NCI-H69 (cell line): Measurements from ENCODE around the gene TSHB.
A peak's percentile ranks its signal among the peaks of the same experiment; 100 is the strongest.
"Not testable (repeated sequence)": the region's sequence is repeated elsewhere in the genome, so short reads cannot be mapped to it uniquely, and the experiment has no call there.

ENCODE experiments used
- DNase-seq: peaks from one replicate; lab custom pipeline; 2025; lab: John Stamatoyannopoulos, UW

The TSHB gene

DNA sequence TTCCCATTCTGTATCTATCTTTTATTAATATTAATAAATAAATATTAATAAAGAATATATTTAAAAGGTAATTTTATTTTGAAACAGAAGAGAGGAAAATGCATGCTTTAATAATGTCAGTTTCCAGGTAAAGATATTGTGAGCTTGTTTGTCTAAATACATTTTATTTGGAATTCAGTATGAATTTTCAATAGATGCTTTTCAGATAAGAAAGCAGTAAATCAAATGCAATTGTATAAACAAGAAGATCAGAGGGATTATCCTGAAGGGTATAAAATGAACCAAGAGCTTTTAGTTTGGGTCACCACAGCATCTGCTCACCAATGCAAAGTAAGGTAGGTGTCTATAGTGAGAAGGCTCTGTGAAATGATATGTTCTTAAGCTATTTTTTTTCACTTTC lies at the start of gene TSHB:
Gene TSHB, plus strand, starts transcription at position 301 of the 400 bp plus-strand sequence. CDS start 3,537 bp downstream, outside the sequence.
- no peak for DNase-seq

DNA sequence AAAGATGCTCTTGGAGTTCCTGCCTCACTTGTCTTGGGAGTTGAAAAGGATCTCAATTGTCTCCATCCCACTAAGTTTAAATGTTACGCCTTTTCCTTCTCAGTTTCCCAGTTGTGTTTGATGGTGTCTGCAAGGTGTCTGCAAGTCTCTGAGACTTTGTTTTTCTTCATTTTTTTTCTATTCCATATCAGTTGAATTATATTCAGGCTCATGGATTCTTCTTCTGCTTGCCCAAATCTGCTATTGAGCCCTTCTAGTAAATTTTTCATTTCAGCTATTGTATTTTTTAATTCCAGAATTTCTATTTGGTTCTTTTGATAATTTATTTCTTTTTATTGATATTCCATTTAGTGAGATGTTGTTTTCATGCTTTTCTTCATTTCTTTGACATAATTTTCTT lies 47.4 kb upstream of the TSHB start:
- no peak for DNase-seq

DNA sequence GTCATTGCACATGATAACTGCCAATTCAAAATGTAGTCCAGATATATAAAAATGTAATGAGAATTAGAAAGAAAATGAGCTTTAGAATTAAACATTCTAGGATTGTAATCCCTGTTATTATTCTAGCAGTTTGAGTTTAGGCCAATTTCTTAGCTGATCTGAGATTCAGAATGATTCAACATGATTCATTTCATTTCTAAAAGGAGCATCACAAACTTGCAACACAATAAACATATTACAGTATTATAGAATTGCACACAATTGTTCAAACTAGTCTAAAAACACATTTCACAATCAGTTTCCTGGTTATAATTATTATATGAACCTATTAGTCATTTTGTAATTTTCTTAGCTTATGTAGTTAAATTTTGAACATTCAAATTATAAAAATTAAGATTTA lies 43.3 kb upstream of the TSHB start:
- DNase-seq = no peak

DNA sequence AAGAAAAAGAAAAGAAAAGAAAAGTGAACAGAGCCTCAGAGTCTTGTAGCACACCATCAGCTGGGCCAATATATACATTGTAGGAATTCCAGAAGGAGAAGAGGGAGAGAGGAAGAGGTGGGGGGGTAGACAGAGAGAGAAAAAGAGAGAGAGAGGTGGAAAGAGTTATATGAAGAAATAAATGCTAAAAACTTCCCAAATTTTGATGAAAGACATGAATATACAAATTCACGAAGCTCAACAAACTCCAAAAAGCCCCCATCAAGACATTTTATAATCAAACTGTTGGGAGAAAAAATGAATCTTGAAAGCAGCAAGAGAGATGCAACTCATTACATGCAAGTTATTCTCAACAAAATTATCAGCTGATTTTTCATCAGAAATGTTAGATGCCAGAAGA lies 41.5 kb upstream of the TSHB start:
- DNase-seq = no peak

DNA sequence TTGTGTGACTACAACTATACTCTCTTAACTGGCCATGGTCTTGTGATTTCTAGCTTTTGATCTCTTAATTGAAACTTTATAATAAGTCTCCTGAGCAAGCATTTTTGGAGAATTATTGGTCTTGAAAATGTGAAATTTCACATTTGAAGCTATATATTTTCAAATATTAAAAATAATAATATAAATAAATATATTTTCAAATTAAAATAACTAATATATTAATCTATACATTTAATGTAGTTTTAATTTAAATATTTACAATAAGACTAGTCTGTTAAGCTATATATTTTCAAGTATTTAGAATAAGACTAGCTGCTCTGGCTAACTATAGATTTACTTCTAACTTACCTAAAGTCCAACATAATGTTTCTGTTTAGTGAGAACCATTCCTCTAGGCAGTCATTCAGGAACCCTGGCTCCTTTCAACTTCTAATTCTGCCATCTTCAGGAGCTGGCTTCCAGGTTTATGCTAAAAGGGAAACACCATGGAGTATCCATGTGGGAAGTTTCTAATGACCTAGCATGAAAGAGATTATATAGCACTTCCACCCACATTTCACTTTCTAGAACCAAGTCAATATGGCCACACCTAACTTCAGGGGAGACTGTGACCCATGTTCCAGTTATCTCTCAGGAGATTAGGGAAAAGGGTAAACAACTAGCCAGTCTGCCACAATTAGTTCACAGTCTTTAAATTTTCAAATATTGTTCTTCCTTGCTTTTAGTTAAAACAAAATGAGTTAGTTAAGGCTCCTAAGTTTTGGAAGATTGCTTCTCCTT lies 31.9 kb upstream of the TSHB start:
- no peak for DNase-seq

DNA sequence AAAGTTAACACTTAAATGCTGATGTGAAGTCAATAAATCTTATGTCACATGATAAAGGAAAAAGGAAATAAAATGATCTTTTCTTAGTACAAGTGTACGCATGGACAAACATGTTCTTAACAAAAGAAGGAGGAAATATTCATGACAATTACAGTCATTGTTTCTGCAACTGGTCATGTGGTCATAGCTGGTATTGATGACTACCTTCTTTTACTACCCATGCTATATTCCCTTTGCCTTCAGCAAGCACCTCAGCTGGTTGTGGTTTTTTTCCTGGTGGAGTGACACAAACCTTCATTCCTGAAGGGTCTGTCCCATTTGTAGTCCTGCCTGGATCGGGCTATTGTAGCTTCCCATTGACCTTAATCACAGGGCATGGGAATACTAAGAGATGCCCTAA lies 23.4 kb upstream of the TSHB start:
- DNase-seq = no peak

DNA sequence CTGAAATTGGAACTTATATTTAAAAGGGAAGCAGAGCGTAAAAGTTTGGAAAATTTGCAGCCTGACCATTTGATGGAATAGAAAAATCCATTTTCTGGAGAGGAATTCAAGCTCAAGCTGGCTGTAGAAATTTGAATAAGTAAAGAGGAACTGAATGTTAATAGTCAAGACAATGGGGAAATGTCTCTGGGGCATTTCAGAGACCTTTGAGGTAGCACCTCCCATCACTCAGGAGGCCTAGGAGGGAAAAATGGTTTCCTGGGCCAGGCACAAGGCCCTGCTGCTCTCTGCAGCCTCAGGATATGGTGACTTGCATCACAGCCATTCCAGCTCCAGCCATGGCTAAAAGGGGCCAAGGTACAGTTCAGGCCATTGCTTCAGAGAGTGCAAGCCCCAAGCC lies 17.6 kb upstream of the TSHB start:
- DNase-seq = no peak

DNA sequence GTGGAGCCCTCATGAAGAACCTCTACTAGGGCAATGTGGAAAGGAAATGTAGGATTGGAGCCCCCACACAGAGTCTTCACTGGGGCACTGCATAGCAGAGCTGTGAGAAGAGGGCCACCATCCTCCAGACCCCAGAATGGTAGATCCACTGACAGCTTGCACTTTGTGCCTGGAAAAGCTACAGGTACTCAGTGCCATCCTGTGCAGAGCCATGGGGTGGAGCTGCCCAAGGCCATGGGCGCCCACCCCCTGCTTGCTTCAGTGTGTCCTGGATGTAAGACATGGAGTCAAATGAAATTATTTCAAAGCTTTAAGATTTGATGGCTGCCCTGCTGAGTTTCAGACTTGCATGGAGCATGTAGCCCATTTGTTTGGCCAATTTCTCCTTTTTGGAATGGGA lies 17.2 kb upstream of the TSHB start:
- no peak for DNase-seq

DNA sequence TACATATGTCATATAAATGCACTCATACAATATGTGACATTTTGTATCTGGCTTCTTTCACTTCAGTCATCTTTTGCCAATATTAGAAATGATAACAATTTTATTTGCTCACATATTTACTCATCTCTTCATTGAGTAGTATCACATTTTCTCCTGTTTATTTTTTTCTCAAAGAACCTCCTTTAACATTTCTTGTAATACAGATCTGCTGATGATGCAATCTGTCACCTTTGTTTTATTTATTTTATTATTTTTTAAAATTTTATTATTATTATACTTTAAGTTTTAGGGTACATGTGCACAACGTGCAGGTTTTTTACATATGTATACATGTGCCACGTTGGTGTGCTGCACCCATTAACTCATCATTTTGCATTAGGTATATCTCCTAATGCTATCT lies 15.8 kb upstream of the TSHB start:
- DNase-seq = no peak

DNA sequence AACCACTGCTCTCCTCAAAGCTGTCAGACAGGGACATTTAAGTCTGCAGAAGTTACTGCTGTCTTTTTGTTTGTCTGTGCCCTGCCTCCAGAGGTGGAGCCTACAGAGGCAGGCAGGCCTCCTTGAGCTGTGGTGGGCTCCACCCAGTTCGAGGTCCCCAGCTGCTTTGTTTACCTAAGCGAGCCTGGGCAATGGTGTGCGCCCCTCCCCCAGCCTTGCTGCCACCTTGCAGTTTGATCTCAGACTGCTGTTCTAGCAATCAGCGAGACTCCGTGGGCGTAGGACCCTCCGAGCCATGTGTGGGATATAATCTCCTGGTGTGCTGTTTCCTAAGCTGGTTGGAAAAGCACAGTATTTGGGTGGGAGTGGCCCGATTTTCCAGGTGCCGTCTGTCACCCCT lies 10.1 kb upstream of the TSHB start:
- DNase-seq = not testable (repeated sequence)

DNA sequence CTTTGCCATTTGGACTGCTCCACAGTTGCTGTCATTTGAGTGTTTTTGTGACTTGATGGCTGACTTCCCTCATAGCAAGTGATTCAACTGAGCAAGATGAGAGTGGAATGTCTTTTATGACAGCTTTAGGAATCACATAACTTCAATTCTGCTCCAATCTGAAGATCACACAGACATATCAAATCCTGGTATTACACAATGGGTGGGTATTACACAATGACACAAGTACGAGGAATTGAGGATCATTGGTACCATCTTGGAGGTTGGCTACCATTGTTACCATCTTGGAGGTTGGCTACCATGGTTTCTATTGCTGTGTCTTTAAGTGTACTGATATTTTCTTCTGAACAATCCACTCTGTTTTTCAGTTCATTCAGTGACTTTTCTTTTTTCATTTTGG lies 8.5 kb upstream of the TSHB start:
- no peak for DNase-seq

DNA sequence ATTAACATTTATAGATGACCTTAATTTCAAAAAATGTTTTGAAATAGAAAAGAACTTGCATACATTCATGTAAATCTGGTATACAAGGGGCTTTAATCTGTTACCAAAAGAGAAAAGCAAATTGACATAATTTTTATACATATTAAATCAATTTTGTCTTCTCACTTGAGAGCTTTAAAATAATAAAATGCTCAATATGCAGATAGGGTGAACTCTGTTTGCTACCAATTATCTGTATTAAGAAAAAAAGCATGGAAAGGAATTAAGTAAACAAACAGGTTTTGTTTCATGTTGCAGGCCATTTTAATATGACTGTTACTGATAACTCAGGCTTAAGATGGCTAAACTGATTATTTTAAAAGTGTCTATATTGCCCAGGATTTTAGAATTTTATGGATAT lies 6.0 kb upstream of the TSHB start:
- no peak for DNase-seq

DNA sequence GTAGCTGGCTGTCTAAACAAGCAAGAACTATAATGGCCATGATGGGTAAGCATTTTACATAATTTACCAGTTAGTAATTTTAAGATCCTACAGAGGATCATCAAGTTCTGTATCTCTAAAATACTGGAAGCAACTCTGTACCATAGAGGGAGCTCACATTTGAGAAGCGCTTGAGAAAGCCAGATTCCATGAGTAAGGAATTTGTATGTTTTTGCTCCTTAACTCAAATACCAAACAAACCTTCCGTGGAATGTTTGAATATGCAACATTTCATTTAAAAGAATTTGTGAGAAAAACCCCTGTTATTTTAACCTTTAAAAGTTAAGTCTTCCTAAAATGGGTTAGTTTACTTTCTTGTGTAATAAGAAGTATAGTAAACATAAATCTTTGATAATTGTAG lies 2.0 kb downstream of the TSHB start:
- no peak for DNase-seq

DNA sequence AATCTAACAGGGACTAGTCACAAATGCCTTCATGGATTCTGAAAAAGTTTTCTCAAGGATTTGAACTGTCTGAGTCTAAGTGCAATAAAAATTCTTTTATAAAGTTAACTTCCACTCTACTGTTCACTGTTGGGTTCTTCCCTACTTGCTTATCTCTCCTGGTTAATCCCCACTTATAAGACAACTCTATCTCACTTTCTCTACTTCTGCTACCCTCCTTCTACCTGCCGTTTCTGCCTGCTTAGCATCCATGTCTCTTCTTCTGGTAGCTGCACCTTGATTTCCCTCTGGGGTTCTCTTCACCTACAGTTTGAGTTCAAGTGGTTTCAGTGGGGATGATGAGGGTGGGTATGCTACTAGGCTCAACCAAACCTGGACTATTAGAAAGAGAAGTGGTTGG lies 6.0 kb downstream of the TSHB start:
- DNase-seq = no peak

DNA sequence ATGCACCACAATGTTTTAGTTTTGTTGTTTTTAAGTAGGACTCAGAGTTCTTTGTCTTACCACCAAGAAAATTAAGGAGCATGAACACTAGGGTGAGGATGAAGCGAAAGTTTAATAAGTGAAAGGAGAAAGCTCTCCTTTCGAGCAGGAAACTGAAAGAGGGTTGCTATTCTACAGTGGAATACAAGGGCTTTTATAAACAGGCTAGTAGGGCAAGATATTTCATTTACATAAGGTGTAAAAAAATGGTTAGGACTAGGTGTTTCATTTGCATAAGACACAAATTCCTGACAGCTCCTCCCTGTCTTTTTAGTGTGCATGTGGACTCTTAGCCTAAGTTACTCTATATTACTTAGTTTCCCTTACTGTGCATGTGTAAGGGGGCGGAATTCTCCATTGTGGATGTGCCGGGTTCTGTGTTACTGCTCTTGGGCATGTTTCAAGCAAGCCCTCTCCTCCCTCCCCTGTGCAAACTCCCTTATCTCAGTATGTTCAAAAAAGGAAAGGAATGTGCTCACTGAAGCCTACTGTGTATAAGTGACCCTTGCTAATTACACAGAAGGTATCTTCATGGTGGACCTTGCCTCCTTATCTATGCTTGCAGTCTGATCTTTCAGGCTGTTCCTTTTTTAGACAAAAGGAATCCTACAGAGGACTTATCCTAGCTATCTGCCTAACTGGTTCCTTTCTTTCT lies 7.3 kb downstream of the TSHB start:
- no peak for DNase-seq

DNA sequence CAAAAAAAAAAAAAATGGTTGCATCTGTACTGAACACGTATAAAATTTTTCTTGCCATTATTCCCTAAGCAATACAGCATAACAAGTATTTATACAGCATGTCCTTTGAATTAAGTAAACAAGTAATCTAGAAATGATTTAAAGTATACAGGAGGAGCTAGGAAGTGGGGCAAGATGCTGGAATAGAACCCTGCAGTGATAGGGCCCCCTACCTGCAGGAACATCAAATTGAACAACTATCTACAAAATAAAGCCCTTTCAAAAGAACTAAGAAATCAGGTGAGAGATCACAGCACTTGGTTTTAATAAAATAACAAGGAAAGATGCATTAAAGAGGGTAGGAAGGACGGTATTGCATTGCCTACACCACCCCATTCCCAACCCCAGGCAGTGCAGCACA lies 10.9 kb downstream of the TSHB start:
- DNase-seq = no peak

DNA sequence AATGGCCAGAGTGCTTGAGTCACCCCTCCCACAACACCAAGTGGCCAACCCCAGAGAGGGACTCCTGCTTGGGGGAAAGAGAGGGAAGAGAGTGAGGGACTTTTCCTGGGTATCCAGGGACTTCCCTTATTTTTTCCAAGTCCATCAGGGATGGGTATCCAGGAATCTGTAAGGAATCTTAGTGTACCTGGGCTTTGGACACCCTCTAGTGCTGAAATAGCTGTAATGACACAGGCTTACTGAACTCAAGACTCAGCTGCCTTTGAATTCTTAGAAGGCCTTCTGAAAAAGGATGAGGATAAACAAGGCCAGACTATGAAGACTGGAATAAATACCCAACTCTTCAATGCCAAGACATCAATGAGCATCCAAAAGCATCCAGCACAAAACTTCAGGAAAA lies 12.0 kb downstream of the TSHB start:
- peak; percentile 0 for DNase-seq

DNA sequence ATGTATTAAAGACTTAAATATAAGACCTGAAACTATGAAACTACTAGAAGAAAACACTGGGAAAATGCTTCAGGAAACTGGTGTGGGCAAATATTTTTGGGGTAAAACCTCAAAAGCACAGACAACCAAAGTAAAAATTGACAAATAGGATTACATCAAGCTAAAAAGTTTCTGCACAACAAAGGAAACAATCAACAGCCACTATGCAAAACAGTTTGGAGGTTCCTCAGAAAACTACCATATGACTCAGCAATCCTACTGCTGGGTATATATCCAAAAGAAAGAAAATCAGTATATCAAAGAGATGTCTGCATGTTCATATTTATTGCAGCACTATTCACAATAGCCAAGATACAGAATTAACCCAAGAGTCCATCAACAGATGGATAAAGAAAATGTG lies 17.1 kb downstream of the TSHB start:
- no peak for DNase-seq

DNA sequence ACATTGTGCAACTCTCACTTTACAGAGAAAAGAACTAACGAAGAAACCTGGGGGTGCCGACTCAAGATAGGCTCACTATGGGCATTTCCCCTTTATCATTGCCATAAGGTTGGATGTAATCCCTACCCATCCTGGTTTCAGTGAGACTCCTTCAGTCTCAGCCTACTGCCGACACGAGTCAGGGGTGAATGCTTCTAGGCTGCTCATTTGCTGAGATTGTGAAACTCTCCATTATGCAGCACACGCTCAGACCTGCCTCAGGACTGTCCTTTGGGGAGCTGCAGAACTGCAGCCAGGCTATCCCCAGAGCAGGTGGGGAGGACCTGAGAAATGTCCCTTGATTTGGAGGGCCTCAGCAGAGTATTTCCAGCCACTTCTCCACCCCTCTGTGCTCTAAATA lies 22.2 kb downstream of the TSHB start:
- no peak for DNase-seq

DNA sequence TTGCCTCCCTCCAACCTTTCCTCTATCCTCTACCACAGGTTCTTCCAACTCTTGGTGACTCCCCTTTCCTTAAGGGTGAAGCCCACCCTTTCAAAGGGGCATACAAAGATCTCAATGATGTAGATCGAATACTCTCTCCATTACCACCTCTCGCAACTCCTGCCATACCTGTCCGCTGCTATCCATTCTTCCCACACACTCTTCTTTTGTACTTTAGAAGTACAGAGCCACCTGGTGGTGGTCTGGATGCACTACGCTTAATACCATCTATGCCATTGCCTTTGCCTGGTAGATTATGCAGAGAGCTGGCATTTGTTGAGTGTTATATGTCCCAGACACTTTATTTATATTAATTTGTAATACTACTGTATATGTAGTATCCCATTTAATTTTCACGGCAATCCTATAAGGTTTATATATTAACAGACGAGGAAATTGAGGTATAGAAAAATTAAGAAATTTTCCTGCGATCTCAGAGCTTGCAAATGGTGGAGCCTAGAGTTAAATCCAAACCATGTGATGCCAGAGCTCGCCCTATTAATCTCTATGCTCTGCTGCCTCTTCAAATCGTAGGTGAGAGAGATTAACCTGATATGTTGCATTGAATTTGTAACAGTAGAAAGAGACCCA lies 22.9 kb downstream of the TSHB start:
- peak; percentile 59 for DNase-seq

DNA sequence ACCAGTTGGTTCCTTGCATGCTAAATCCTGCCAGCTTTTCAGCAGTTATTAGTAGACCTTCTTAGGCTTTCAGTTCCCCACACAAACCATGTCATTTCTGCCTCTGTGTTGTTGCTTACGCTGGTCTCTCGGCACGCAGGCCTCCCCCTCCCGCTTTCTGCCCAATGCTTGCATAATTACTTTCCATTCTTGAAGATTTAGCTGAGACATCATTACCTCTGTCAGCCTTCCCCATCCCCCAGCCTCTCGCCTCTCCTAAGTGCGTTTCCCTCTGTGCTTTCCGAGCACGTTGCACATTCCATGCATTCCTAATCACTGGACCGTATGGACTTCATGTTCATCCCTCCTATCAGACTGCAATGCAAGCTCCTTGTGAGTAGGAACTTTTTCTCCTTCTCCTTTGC lies 26.8 kb downstream of the TSHB start:
- DNase-seq = no peak

DNA sequence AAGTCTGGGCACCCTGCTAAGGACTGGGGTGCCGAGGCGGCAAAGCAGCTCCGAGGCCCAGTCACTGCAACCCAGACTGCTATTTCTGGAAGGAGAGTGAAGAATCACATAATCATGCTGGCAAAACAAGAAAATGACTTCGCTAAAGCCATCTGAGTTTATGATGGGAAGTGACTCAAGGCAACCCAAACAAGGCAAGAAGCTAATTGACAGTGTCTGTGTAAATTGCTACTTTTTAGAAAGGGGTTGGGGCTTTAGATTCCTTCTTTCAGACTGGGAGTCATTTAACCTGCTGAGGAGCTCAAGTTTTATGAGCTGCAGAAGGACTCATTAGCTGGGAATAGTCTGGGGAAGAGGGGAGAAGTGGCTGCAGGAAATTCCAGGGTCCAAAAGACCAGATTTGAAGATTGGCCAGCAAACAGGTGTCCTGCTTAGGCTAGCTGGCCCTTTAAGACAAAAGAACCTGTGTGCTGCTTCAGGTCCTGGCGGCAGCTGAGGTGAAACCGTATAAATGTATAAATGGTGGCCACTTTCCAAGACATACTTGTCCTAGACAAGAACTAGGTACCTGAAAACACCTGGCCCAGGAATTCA lies 28.1 kb downstream of the TSHB start:
- DNase-seq = no peak

DNA sequence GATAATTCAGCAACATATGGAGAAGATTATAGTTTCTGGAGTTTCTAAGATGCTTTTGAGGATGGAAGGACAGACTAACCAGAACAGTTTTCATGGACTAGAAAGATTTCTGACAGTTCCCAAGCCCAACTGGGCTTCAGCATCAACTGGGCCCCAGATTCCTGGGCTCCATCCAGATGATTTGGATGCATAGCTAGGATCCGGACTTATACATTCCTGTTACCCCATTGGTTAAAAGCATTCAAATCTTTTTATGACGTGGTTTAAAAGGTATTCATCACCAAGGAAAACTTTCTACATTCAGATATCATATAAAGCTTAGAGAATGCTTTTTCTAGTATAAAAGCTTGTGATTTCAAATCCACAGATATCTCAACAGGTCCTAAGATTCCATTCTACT lies 29.7 kb downstream of the TSHB start:
- no peak for DNase-seq
